Skeletal muscle cell (primary cell): ENCODE results near the gene CD80.
"Not testable (repeated sequence)": the region's sequence is repeated elsewhere in the genome, so short reads cannot be mapped to it uniquely, and the experiment has no call there.

ENCODE experiments used
- DNase-seq: peaks from one replicate; pipeline ENCODE4 v3.0.0-alpha.2; 2010; ENCODE audit warnings: low read depth
- H3K4me3 ChIP-seq: 2 replicates; pipeline ENCODE4 v1.5.1; 2011; ENCODE audit warnings: low read depth, mild to moderate bottlenecking, control low read depth, low read length, moderate library complexity

Gene CD80

DNA sequence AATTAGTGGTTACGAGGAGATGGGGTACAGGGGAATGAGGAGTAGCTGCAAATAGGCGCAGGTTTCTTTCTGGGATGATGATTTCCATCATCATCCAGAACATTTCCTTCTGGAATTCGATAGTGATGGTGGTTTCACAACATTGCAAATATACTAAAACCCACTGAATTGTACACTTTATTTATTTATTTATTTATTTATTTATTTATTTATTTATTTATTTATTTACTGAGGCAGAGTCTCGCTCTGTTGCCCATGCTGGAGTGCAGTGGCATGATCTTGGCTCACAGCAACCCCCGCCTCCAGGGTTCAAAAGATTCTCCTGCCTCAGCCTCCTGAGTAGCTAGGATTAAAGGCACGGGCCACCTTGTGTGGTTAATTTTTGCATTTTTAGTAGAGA lies 6.5 kb downstream of the CD80 start:
- not testable (repeated sequence) for DNase-seq, H3K4me3 ChIP-seq

DNA sequence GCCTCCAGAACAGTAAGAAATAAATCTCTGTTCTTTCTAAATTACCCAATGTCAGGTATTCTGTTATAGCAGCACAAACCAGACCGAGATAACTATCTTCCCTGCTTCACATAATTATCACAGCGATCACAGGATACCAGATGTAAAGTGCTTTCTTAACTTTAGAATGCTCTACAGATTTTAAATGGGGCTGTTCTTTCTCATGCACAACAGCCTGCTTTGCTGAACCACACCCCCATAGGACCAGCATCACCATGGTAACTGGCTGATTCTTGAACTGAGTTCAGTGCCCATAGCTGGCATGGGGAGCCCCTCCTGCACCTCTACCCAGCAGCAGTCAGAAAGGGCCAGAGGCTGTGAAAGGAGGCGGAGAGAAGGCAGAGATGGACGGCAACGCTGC lies 7.8 kb downstream of the CD80 start:
- H3K4me3 ChIP-seq, result no peak overlapping the region
- no peak for DNase-seq

DNA sequence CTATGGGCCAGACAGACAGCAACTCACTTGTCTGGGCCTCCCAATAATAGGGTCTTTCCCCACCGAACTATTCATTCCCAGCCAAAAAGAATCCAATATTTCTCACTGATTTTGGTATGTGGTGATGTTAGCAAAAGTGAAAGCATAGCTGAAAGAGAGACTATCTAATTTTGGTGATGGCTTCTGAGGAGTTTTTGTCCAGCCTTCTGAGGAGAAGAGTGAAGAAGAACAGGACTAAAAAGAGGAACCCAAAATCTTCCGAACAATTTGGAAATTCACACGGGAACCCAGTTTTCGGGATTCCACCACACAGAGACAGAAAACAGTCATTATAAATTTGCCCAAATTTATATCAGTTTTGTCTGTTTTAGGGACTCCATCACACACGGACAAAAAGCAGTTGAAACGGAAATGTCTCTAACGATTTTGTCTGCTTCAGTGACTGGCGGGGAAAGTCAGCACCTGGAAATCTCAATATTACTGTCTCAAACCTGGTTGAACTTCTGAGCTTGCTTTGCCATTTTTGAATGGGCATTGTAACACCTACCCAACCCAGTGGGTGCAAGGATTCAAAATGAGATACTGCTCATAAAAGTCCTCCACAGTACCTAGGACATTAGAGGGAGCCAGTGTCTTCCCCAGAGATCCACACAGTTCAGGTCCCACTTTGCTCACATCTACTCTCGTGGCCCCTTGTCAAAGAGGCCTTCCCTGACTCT lies 9.1 kb downstream of the CD80 start:
- no peak overlapping the region for H3K4me3 ChIP-seq
- no peak for DNase-seq

DNA sequence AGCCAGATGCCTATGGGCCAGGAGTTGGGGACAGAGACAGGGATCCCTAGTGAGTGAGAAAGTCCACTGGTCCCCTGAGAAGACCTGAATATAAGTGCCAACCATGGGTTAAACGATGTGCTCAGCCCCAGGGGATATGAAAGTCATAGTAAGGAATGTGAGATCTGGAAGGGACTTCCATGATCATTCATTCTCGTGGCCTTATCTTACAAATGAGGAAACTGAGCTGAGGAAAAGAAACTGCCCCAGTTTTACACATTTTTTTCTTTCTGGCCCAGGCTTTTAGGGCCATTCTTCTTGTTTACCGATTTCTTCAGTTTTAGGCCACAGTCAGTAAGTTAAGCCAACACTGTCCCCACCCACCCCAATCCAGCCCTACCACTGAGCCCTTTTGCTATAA lies 11.1 kb downstream of the CD80 start:
- no peak overlapping the region for H3K4me3 ChIP-seq
- DNase-seq, result no peak

DNA sequence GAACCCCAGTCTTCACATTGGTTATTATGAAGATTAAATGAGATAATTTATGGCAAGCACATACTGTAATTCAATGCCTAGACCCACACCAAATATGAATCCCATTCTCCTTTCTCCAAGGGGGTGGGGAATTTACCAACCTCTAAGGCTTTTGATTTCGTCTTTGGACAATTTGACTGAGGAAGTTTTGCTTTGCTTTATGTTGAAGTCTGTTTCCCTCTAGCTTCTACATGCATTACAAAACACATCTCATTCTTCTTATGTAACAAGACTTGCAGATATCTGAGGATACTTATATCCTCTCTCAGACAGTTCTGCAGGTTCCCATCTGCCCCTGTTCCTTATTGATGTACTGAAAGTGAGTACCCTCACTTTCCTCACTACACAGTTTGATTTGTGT lies 12.2 kb downstream of the CD80 start:
- no peak overlapping the region for H3K4me3 ChIP-seq
- DNase-seq, result no peak

DNA sequence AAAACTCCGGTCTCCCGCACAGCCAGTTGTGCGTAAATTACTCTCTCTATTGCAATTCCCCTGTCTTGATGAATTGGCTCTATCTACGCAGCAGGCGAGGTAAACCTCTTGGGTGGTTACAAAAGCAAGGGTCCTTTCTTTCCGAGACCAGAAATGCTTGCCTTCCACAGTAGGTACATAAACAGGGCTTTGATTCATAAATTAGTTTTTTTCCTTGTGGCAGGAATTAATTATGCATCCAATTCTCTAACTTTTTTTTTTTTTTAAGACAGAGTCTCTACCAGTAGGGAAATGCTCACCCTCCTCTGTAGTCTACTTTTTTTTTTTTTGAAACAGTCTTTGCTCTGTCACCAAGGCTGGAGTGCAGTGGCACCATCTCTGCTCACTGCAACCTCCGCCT lies 16.3 kb downstream of the CD80 start:
- no peak overlapping the region for H3K4me3 ChIP-seq
- DNase-seq, result no peak

DNA sequence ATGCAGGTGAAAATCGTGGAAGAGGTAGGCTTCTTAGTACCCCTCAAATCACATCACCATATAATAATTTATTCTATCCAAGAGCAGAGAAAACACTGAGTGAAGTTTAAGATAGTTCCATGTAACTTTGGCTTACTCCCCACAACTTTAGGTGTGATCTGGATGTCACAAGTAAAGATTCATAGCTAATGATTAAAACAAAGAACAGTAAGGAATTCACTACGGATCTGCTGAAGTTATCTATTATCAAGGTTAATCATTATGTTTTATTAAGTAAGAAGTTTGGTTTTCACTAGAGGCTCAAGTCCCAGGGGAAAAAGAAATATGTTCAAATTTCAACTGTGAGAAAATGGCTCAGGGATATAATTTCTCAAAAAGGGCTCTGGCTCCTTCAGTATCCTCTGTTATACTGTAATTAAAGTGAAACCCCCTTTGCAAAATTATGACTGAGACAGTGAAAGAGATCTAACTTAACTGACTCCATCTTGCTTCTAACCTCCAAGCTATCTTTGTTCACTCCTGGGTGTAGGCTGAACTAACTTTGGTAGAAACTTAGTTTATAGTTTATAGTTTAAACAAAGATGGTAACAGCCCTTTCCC lies 17.1 kb downstream of the CD80 start:
- H3K4me3 ChIP-seq, result no peak overlapping the region
- no peak for DNase-seq

DNA sequence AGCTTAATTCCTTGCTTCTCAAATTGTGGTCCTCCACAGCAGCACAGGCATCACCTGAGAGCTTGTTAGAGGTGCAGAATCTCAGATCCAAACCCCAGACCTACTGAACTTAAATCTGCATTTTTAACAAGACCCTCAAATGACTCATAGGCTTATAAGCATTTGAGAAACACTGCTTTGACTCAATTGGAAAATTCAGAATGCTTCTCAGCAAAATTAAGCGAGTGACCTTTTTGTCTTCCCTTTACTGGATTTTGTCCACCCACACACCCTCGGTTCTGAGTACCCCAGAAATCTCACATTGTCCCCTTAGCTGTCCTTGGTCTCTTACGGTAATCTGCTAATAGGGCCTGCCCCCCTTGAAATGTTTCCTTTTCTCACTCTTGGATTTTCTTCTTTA lies 17.9 kb downstream of the CD80 start:
- H3K4me3 ChIP-seq, result no peak overlapping the region

DNA sequence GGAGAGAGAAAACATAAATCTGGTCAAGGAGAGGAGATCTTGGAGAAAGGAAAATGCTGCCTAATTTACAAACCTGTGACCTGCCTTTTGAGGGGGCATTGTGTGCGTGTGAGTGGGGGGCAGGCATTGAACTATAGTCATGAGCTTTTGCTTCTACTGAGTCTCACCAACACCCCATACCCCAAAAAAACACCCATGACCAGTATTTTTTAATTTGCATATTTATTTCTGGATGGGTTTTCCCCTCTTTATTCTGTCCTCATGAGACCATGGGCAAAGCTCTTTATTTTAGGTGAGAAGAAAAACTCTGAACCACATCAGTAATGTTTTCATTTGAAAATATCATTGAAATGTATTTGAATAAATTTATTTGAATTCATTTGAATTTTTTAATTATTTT lies 20.6 kb downstream of the CD80 start:
- no peak for DNase-seq

More for the DNA sequence above, 17.9 kb downstream of the CD80 start:
- DNase-seq, result no peak

DNA sequence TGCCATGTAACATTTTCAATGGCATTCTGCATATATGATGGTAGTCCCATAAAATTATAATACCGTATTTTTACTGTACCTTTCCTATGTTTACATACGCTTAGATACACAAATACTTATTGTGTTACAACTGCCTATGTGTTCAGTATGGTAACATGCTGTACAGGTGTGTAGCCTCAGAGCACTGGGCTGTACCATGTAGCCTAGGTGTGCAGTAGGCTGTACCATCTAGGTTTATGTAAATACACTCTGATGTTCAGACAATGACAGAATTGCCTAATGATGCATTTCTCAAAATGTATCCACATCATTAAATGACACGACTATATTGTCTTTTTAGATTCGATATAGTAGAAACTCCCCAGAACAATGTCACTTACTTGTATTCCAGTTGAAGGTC lies 22.7 kb downstream of the CD80 start:
- no peak for DNase-seq
- no peak overlapping the region for H3K4me3 ChIP-seq

More for the DNA sequence above, 20.6 kb downstream of the CD80 start:
- no peak overlapping the region for H3K4me3 ChIP-seq

DNA sequence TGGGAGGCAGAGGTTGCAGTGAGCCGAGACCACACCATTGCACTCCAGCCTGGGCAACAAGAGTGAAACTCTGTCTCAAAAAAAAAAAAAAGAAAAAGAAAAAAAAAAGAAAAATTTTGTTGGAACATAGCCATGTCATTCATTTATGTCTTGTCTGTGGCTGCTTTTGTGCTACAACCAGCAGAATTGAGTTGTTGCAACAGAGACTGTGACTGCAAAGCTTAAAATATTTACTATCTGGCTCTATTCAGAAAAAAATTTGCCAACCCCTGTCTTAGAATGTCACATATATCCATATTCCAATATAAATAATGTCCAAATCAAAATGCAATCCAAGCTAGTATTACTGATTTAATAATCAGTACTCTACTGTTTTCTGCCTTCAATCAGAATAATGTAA lies 25.1 kb downstream of the CD80 start:
- H3K4me3 ChIP-seq, result no peak overlapping the region
- no peak for DNase-seq

DNA sequence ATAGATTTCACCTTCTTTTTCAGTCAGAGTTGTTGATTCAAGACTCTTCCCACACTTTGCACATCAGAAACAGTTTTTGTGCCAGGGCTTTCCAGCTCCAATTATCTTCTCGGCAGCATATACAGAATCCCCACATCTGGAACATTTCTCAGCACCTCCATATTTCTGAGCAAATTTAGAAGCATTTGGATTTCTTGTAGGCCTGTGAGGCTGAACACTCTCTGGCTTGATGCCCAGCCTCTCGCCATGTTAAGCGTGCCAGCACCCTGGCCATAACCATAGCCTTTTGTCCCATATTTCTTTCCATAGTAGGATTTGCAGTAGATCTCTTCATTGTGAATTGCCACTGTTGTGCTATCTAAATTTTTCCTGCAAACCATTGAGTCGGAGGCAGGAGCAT lies 28.3 kb downstream of the CD80 start:
- DNase-seq, result no peak
- H3K4me3 ChIP-seq, result no peak overlapping the region

DNA sequence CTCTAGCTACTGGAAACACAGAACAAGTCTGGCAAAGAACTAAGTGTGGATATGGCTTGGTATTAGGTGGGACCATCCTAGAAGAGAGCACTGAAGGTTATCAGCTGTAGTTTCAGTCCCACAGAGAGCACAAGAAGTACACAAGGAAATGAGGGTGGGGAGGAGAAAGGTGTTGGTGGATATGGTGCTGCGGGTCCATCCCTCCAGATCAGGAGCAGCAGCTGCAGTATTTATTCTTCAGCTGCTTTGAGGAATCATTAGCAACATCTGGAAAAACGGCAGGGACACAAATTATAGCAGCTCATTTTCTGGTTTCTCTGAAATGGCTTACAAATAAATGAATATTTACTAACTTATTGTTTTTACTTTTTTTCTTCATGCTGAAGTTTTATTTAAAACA lies 29.0 kb downstream of the CD80 start:
- DNase-seq, result no peak
- no peak overlapping the region for H3K4me3 ChIP-seq

DNA sequence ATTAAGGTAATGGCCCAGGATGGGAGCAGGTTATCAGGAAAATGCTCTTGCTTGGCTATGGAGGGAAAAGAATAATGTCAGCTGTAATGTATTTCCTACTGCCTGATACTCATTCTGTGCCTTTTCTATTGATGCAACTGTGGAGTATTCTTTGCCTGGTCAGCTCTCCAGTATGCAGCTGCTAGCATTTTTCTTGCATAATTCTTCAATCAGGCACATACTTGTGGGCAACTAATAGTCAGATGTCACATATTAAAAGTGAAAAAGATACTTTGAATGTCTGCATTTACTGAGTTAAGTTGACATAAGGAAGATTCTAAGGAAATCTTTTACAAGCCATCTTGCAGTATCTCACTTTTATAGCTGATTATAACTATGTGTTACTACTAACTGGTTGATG lies 29.5 kb downstream of the CD80 start:
- no peak overlapping the region for H3K4me3 ChIP-seq
- DNase-seq, result peak; percentile 13

DNA sequence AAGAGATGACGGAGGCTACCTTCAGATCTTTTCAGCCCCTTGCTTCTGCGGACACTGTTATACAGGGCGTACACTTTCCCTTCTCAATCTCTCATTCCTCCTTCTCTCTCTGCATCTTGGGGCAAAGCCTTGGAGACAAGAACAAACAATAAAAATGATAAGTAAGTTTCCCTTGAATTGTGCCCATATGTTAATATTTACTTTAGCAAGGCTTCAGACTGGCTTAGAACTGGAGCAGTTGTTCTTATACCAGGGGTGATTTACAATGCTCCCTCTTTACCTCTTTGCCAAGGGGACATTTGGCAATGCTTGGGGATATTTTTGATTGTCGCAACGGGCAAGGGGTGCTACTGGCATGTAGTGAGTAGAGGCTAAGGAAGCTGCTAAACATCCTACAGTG lies 31.7 kb downstream of the CD80 start:
- no peak for DNase-seq
- H3K4me3 ChIP-seq, result no peak overlapping the region

DNA sequence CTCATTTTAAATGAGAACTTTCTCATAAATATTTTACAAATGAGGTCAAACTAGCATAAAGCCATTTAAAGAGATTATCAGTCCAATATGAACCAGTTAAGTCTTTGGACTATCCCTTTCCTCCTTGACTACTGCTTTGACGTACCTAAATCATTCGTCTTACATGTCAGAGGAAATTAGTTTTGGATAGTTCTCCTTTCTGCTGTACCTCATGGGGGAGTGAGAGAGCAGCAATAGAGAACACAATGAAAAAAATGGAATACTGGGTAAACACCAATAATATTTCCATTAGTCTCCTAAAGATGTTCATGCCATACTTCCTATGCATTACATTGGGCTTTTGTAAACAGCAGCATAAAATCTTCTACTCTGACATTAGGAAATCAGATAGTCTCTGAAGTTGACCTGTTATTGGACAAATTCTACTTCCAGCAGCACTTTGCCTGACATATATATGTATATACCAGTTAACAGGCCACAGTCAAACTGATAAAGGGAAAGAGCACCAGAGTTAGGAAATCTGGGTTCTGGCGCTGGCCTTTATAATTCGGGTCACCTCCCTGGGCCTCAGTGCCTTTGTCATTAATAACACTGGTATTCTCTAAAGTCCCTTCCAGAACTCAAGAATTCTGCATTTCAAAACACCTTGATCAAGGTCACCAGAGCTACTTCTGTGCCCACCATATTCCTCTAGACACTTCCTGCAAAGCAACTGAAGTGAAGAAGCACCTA lies 34.3 kb downstream of the CD80 start:
- H3K4me3 ChIP-seq, result no peak overlapping the region
- DNase-seq, result peak; percentile 6

DNA sequence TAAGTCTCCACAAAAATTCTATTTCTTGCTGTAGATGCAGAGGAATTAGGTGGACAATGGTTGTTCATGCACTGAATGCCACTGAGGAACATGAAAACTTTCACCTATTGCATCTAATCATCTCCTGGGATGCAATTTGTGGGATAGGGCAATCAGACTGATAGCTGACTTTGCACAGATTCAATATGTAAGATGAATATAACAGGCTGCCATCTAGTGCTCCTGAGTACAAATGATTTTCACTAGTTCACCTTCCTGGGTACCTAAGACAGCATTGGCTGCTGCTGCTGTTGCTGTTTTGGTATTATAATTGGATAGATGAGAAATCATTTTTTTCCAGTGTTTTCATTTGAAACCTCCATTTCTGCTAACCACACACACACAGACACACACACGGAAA lies 41.4 kb downstream of the CD80 start:
- no peak overlapping the region for H3K4me3 ChIP-seq

DNA sequence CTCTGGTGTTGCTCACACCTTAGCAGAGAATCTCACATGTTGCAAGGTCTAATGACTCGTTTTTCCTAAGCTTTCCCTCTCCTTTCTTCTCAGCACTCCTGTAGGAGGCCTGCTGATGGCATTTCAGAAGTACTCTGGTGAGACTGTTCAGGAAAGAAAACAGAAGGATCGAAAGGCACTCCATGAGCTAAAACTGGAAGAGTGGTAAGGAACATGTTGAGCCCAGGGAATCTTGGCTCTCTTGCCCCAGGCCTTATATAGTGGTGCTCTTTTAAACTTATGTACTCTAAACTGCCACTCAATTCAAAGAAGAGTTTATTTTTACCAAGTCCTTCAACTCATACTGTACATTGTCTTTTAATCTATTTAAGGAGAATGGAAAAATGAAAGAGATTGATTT lies 42.3 kb downstream of the CD80 start:
- no peak overlapping the region for H3K4me3 ChIP-seq
- DNase-seq, result no peak

More for the DNA sequence above, 41.4 kb downstream of the CD80 start:
- DNase-seq, result no peak

DNA sequence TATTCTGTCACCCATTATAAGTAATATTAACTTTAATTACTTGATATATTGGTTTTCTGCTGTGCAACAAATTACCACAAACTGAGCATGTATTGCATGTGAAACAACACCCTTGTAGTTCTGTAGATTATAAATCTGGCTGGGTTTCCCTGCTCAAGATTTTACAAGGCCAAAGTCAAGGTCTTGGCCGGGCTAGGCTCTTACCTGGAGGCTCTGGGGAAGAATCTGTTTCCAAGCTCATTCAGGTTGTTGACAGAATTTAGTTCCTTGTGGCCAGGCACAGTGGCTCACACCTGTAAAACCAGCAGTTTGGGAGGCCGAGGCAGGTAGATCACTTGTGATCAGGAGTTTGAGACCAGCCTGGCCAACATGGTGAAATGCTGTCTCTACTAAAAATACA lies 44.8 kb downstream of the CD80 start:
- no peak for DNase-seq
- no peak overlapping the region for H3K4me3 ChIP-seq

DNA sequence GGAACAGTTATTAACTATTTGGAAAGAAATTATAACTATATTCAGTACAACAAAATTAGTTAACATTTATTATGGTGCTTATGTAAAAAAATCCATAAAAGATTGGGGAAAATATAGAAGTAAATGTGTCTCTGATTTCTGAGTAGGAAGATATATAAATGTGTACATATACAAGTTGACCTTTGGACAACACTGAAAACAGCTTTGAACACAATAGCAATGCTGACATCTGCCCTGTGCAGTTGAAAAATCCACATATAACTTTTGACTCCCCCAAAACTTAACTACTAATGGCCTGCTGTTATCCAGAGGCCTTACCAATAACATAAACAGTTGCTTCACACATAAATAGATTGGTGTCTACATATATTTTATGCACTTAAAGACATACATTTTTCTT lies 48.7 kb downstream of the CD80 start:
- no peak for DNase-seq
- H3K4me3 ChIP-seq, result no peak overlapping the region
